SIG-M5 treated with dmso at 0.1 percent for 504 hours (cell line): ENCODE data around the gene EPHA4.

Experiments
- DNase-seq: peaks from one replicate; lab custom pipeline; 2025; ENCODE audit not compliant: unreplicated experiment; lab: John Stamatoyannopoulos, UW

Gene EPHA4

DNA sequence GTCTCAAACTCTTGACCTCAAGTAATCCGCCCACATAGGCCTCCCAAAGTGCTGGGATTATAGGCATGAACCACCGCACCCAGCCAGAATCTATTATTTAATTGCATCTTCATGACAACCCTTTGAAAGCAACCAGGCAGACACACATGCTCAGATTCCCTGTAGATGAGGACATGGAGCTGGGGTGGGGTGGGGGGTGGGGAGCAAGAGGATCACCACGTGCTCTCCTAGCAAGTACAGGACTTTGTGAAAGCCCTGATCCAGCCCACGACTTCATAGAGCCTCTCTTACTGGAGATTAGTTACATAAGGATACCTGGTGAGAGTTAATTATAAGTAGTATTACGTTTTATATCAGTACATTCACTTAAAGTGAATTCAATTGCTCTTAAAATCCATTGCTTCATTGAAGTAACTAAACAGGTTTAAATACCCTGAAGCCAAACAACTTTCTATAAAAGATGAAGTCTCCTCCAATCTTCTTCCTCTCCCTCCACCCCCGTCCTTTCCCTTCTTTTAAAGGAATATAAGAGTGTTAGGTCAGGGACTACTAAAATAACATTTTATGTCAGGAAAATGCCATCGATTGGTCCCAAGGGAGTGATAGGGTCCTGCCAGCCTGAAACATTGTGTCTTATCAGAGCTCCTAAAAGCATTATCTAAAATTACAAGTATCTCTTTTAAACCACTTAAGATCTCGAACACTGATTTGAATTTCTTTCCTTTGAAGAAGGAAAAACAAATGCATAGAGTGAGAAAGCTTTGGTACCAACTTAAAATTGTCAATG, 123.9 kb downstream of the EPHA4 start:
- no peak for DNase-seq

DNA sequence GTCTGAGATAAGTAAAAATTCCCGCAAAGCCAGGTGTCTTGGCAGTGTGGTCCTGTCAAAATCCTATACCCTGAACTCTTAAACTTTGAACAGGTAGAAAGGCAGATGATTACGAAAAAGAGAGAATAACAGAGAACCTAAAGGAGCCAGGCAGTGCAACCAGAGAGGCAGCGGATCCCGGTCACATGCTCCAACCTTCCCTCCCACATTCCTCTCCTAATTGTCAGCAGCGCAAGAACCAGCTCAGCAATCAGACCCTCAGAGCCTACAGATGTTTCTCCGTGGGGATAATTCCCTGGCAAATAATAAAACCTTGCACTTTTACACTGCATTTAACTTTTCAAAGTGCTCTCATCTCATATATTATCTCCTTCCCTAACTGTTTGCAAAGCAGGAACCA, 124.8 kb downstream of the EPHA4 start:
- DNase-seq: peak; percentile 2

DNA sequence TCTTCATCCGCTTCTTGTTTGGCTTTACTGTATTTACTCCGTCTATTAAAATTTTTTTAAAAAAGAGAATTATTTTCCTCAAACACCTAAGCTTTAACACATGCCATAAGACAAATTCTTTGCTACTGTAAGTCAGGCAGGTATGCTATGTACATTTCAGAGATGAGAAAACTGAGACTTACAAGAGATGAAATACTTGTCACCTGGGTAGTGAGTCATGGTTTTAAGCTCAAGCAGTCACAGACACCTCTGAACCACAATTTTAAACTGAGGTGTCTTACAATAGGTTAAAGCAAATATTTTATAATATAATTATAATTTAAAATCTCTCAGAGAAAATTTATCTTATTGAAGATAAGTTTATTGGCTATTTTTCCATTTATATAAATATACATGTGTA, 126.0 kb downstream of the EPHA4 start:
- DNase-seq: no peak

DNA sequence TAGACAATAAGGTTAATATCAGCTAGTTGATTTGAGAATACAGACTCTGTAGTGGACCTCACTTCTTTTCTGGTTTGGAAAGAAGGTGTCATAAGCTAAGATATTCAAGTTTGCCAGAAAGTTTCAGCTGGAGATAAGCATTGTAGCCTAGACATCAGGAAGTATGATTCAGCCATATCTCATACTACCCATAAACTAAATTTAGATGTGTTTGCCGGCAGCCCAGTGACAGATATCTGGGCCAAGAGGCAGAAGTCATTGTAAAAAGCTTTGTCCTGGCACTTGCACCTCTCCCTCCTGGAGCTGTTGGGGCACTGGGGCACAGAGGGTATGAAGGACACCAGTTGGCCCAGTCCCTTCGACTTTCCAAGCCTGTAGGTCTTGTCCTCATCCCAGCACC, 128.0 kb downstream of the EPHA4 start:
- DNase-seq: no peak

GRCh38 chr2:221443645-221444044, 128.5 kb downstream of the EPHA4 start:
- DNase-seq: no peak

- DNase-seq: no peak
These were observed 130.0 kb downstream of the EPHA4 start for GRCh38 chr2:221442128-221442527.

GRCh38 chr2:221439761-221440479, 132.2 kb downstream of the EPHA4 start:
- no peak for DNase-seq

- no peak for DNase-seq
These were observed 135.0 kb downstream of the EPHA4 start for GRCh38 chr2:221437056-221437455.

DNA sequence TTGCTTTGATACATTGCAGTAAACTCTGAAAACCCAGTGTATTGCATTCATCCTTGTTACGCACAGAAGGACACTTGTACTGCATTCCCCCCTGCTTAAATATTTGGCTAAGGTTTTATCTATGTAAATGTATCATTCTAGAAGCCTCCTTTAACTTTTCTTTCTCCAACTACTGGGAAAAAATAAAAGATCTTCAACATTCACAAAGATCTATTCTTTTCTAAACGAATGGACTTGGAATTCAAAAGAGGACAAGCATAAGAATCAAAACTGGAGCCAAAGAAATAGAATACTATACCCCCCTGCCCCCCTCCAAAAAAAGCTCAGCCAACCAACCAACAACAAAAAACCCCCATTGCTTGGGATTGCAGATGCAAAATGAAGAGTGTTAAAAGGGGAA, 136.9 kb downstream of the EPHA4 start:
- DNase-seq: no peak

- no peak for DNase-seq
These were observed 138.0 kb downstream of the EPHA4 start for GRCh38 chr2:221434142-221434541.

- DNase-seq: no peak
These were observed 140.6 kb downstream of the EPHA4 start for GRCh38 chr2:221431477-221431876.

DNA sequence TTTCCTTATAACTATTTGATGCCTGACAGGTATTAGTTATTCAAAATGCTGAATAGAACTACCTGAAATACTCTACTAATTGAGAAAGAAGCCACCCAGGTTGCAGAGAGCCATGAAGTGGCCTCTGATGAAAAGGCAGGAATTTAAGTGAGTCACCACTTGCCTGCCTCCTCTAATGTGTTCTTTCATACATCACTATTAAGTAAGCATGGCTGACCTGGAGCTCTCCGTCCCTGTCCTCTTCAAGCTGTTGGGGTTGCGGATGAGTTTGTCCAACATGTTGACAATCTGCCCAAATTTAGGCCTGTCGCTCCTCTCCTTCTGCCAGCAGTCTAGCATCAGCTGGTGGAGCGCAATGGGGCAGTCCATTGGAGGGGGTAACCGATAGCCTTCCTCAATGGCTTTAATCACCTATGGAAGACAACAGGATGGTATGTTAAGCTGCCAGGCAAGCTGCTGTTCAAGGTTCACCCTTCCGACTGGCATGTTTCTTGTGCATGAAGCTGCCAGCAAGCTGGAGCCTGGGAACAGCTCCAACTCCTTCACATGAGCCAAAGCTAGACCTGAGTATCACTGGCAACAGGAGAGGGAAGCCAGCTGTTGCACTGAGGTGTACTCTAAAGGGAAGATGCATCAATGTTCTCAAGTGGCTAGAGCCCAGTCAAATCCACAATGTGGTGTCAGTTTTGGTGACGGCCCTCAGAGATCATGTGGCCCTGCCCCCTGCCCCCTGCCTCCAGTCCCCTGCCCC, 142.2 kb downstream of the EPHA4 start:
- DNase-seq: no peak

- no peak for DNase-seq
These were observed 143.2 kb downstream of the EPHA4 start for GRCh38 chr2:221428896-221429295.

DNA sequence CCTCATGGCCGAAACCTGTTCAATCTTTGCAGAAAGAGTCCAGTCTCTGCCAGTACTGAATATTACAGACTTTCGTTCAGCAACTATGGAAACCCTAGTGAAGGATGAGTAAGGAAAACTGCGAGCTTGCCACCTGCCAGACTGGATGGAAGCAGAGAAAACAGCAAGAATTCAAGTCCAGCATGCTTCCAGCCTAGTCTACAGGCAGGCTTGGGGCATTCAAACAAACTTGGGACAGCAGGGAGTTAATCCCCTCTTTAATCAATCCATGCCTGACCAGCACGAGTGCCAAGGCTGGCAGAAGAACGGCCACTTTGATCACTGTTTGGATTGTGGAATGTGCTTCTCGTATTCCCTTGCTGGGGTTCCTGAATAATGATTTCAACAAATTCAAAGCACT, 145.2 kb downstream of the EPHA4 start:
- no peak for DNase-seq

DNA sequence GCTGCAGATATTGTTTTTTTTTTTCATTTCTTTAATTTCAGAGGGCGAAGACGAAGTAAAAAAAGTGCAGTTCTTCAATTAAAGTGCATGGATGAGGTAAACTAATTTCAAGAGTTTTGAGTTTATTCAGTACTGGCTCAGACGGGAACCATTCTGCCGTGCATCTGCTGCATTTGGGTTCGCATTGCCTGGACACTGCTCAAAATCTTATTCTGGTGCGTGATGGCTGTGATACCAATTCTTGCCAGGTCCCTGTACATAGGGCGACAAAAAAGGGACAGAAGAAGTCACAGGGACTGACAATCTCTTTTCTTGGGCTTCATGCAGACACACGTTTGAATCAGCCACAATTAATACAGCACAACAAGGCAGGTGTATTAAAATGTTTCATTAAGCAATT, 146.2 kb downstream of the EPHA4 start:
- DNase-seq: no peak

- no peak for DNase-seq
These were observed 146.8 kb downstream of the EPHA4 start for GRCh38 chr2:221425353-221425752.

GRCh38 chr2:221423210-221423804, 148.8 kb downstream of the EPHA4 start:
- no peak for DNase-seq

- DNase-seq: no peak
These were observed 149.4 kb downstream of the EPHA4 start for GRCh38 chr2:221422516-221423209.

- no peak for DNase-seq
These were observed 151.9 kb downstream of the EPHA4 start for GRCh38 chr2:221420245-221420644.

DNA sequence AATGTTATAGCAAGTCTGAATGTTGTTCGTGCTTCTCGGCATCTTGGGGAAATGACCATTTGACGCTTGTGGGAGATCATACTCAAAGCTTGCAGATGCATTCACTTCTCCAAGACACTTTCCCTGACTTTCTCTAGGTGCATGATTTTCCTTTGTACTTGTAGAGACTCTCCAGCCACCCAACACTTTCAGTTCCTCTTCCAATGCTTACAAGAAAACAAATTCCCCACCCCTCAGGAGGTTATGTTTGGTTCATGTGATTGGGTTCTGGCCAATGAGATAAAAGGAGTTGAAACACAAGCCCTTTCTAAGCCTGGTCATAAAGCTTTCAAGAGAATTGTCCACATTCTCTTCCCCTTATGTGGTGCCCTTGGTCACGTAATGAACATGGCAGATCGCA, 156.3 kb downstream of the EPHA4 start:
- DNase-seq: no peak

GRCh38 chr2:221412978-221413377, 159.1 kb downstream of the EPHA4 start:
- no peak for DNase-seq
